Pancreas (tissue), 10 donors: ENCODE results near the gene WSCD2. TPM values are rescaled to one million over a fixed set of nuclear protein-coding genes. Genes with fewer than 3 reads are reported as not detected.

ENCODE experiments used
- ATAC-seq, 4 donors: fragments of 200-7000 bp; cut with Tn5 transposase; one replicate each; pipeline versions ENCODE4 v1.8.0 to v1.9.1; 2020; ENCODE audit warnings: mild to moderate bottlenecking in 4 of 4, moderate library complexity in 4 of 4
- DNase-seq, 6 donors: peaks; one replicate each; pipeline ENCODE4 v3.0.0-alpha.2; 2020
- FAIRE-seq: peaks from 2 replicates; lab custom pipeline; 2012; peaks lifted over from hg19 to GRCh38; lab: Jason Lieb, UNC
- H3K27ac ChIP-seq, 4 donors: fragments of 200-600 bp; sonication (generic); 1 replicate in 3 of 4; 2 replicates in 1 of 4; pipeline versions ENCODE4 v1.5.0 to v1.8.0; 2020
- H3K27me3 ChIP-seq, 4 donors: fragments of 200-600 bp; one replicate each; pipeline ENCODE4 v1.8.0; 2021
- H3K36me3 ChIP-seq, 3 donors: fragments of 200-600 bp; sonication (generic) in 1 of 3; one replicate each; pipeline versions ENCODE4 v1.5.0 to v1.8.0; 2020 to 2021
- H3K4me1 ChIP-seq, 3 donors: fragments of 200-600 bp; one replicate each; pipeline ENCODE4 v1.8.0; 2021
- H3K4me3 ChIP-seq, 4 donors: fragments of 200-600 bp; sonication (generic) in 2 of 4; one replicate each; pipeline versions ENCODE4 v1.5.0 to v1.8.0; 2020 to 2021
- H3K9me3 ChIP-seq, 4 donors: fragments of 200-600 bp; one replicate each; pipeline ENCODE4 v1.8.0; 2021
- CTCF ChIP-seq, 4 donors: fragments of 200-600 bp; sonication (generic) in 3 of 4; IDR thresholded peaks; one replicate each; pipeline versions ENCODE4 v1.5.0 to v1.8.0; 2021; ENCODE audit warnings: antibody characterized with exemption in 4 of 4
- WGBS, 2 donors: extraction: QIAGEN DNeasy Blood & Tissue Kit; methylation state at CpG; one replicate each; pipeline ENCODE4 v1.1.7; 2013; 5-methylcytosine and 5-hydroxymethylcytosine counted together
- intact Hi-C, 3 donors: fragments of 100-400 bp; cut with DNase I; formaldehyde crosslinking; loops; one replicate each; pipeline versions ENCODE4 v1.11.1 to v1.14.2; 2022
- polyA plus RNA-seq, 2 donors: library from polyadenylated mRNA; stranded (reverse); fragments of 200-250 nt; gene quantifications; one replicate each; pipeline ENCODE4 v1.2.3, GENCODE V29; 2013
- total RNA-seq, 6 donors: library from RNA; stranded (reverse); fragmentation: NEBNext Ultra II Directional in 4 of 6; extraction: Animal tissue kit (Norgen Biotek cat#: 25700) in 4 of 6; gene quantifications; one replicate each; pipeline versions ENCODE4 v1.2.1 to v1.2.4, GENCODE V29; 2021 to 2023
- donor health status: healthy with polysubstance abuse.
- donor health status: DM: no; HTN: no; CAD: no; lungs with moderate emphysema.
- donor health status: DM: no; HTN: no; CAD: no.
- donor health status: control.
- donor health status: control.
- donor health status: Bipolar disorder and iron deficiency.
- donor health status: DM: yes; HTN: yes; CAD: no.
- donor health status: DM: no; HTN: no; CAD: no.
- donor health status: DM: no; HTN: no; CAD: no.
- donor health status: DM: yes; HTN: yes; CAD: no.

WSCD2 gene
- total and polyA plus RNA-seq, 8 donors, result 0.14 to 5.8 (median 1.1) TPM; not detected in 1

- Histone ChIP-seq H3K9me3 (no peaks in the 10 kb centered on the region), H3K27ac (no peak overlapping the region), H3K36me3 (no peaks in the 10 kb centered on the region), H3K4me3 (no peak overlapping the region), H3K27me3 (no peaks in the 10 kb centered on the region), H3K4me1 (no peaks in the 10 kb centered on the region)
- WGBS, 2 donors, result 49 to 70% methylated on average over 4 of the region's 4 CpGs
- intact Hi-C loops, result no loop called here
- no peak for ATAC-seq
- no peak for FAIRE-seq
- no peak for TF ChIP-seq CTCF (IDR thresholded peaks at IDR 0.05)
- no peak for DNase-seq
Measured at GRCh38 chr12:108141600-108142130, 12.6 kb downstream of the WSCD2 start.

GRCh38 chr12:108143144-108143543 is 14.1 kb downstream of the WSCD2 start:
- Histone ChIP-seq H3K9me3 (no peaks in the 10 kb centered on the region), H3K27me3 (no peaks in the 10 kb centered on the region), H3K4me3 (no peak overlapping the region), H3K27ac (no peak overlapping the region), H3K4me1 (no peaks in the 10 kb centered on the region), H3K36me3 (no peaks in the 10 kb centered on the region)
- no peak for FAIRE-seq
- no peak for ATAC-seq
- no peak for TF ChIP-seq CTCF (IDR thresholded peaks at IDR 0.05)
- intact Hi-C loops, result no loop called here
- WGBS, 2 donors, result 19 to 21% methylated on average over 1 of the region's 1 CpG
- no peak for DNase-seq

- no peak for ATAC-seq
- intact Hi-C loops, result no loop called here
- WGBS, 2 donors, result 55 to 65% methylated on average over 8 of the region's 8 CpGs
- no peak overlapping the region for H3K27ac ChIP-seq
- no peak for FAIRE-seq
- no peak for DNase-seq
- H3K4me3 ChIP-seq, result no peak overlapping the region
- no peak for TF ChIP-seq CTCF (IDR thresholded peaks at IDR 0.05)
- no peaks in the 10 kb centered on the region for H3K27me3 ChIP-seq
- H3K9me3 ChIP-seq, result no peaks in the 10 kb centered on the region
- no peaks in the 10 kb centered on the region for H3K4me1 ChIP-seq
- H3K36me3 ChIP-seq, result no peaks in the 10 kb centered on the region
Measured at GRCh38 chr12:108144080-108144479, 15.0 kb downstream of the WSCD2 start.

- FAIRE-seq (no peak), ATAC-seq (no peak), DNase-seq (no peak)
- no peak overlapping the region for H3K4me3 ChIP-seq
- intact Hi-C loops, result no loop called here
- WGBS, 2 donors, result 55 to 64% methylated on average over 2 of the region's 2 CpGs
- no peak for TF ChIP-seq CTCF (IDR thresholded peaks at IDR 0.05)
- no peaks in the 10 kb centered on the region for H3K27me3 ChIP-seq
- no peaks in the 10 kb centered on the region for H3K36me3 ChIP-seq
- no peaks in the 10 kb centered on the region for H3K4me1 ChIP-seq
- no peaks in the 10 kb centered on the region for H3K9me3 ChIP-seq
- no peak overlapping the region for H3K27ac ChIP-seq
Measured at GRCh38 chr12:108145011-108145410, 15.9 kb downstream of the WSCD2 start.

- no peaks in the 10 kb centered on the region for H3K9me3 ChIP-seq
- H3K36me3 ChIP-seq, result no peaks in the 10 kb centered on the region
- H3K27ac ChIP-seq, result no peak overlapping the region
- no peaks in the 10 kb centered on the region for H3K27me3 ChIP-seq
- ATAC-seq, result no peak
- FAIRE-seq, result no peak
- H3K4me1 ChIP-seq, result no peaks in the 10 kb centered on the region
- WGBS, 2 donors, result 45 to 57% methylated on average over 6 of the region's 6 CpGs
- no peak for DNase-seq
- no peak for TF ChIP-seq CTCF (IDR thresholded peaks at IDR 0.05)
- intact Hi-C loops, result no loop called here
- H3K4me3 ChIP-seq, result no peak overlapping the region
Measured at GRCh38 chr12:108146035-108146893, 17.2 kb downstream of the WSCD2 start.
